ACC112 (cell line): ENCODE data around the gene SEC62.

Experiments
- H2AFZ ChIP-seq: fragments of 200-600 bp; sonication (generic); one replicate; pipeline ENCODE4 v1.6.0; 2017; ENCODE audit warnings: antibody characterized with exemption, low read length; ENCODE audit not compliant: unreplicated experiment
- H3K27ac ChIP-seq: fragments of 200-600 bp; sonication (generic); 2 replicates; pipeline ENCODE4 v1.5.1; 2014; ENCODE audit warnings: low read depth, mild to moderate bottlenecking, antibody characterized with exemption, low read length, moderate library complexity
- H3K27me3 ChIP-seq: fragments of 200-600 bp; sonication (generic); 2 replicates; pipeline ENCODE4 v1.6.1; 2014; ENCODE audit warnings: mild to moderate bottlenecking, antibody characterized with exemption, low read length, moderate library complexity, mixed read lengths; ENCODE audit not compliant: insufficient read depth
- H3K36me3 ChIP-seq: fragments of 200-600 bp; sonication (generic); 2 replicates; pipeline ENCODE4 v1.6.1; 2016; ENCODE audit warnings: mild to moderate bottlenecking, antibody characterized with exemption, low read length, moderate library complexity, mixed read lengths; ENCODE audit not compliant: insufficient read depth
- H3K4me1 ChIP-seq: fragments of 200-600 bp; sonication (generic); one replicate; pipeline ENCODE4 v1.6.1; 2016; ENCODE audit warnings: low read length, mixed read lengths; ENCODE audit not compliant: insufficient read depth, unreplicated experiment, control insufficient read depth
- H3K4me3 ChIP-seq: fragments of 200-600 bp; sonication (generic); 2 replicates; pipeline ENCODE4 v1.5.1; 2014; ENCODE audit warnings: mild to moderate bottlenecking, low read depth, low read length
- H3K79me2 ChIP-seq: fragments of 200-600 bp; sonication (generic); one replicate; pipeline ENCODE4 v1.6.0; 2016; ENCODE audit warnings: low read length; ENCODE audit not compliant: control insufficient read depth, unreplicated experiment, insufficient read depth

The SEC62 gene

GRCh38 chr3:169966428-169966950, at the start of gene SEC62:
Gene SEC62 (plus strand): TSS chr3:169966807. CDS start chr3:169966823, 16 bp downstream.
- peak within 1 kb of the TSS; percentile 94 for H2AFZ ChIP-seq

GRCh38 chr3:169923189-169923588, 43.4 kb upstream of the SEC62 start:
- Histone ChIP-seq H3K79me2 (no peaks in the 10 kb centered on the region), H3K4me1 (no peaks in the 10 kb centered on the region), H3K27ac (no peak overlapping the region), H3K36me3 (no peaks in the 10 kb centered on the region), H3K4me3 (no peak overlapping the region), H2AFZ (no peak overlapping the region), H3K27me3 (no peaks in the 10 kb centered on the region)

More at GRCh38 chr3:169966428-169966950, at the start of gene SEC62:
- peak within 1 kb of the TSS; percentile 87 for H3K4me3 ChIP-seq
- H3K27me3 ChIP-seq: no peaks in the 10 kb centered on the region
- H3K4me1 ChIP-seq: peaks cover 19% of the 10 kb centered on the region
- H3K79me2 ChIP-seq: peaks cover 55% of the 10 kb centered on the region
- peak within 1 kb of the TSS; percentile 61 for H3K27ac ChIP-seq
- no peaks in the 10 kb centered on the region for H3K36me3 ChIP-seq

- Histone ChIP-seq H3K4me1 (no peaks in the 10 kb centered on the region), H3K4me3 (no peak overlapping the region), H3K27me3 (no peaks in the 10 kb centered on the region), H3K36me3 (no peaks in the 10 kb centered on the region), H2AFZ (no peak overlapping the region), H3K79me2 (no peaks in the 10 kb centered on the region), H3K27ac (no peak overlapping the region)
These were observed 42.8 kb upstream of the SEC62 start for GRCh38 chr3:169923831-169924230.

GRCh38 chr3:169929830-169930519, 36.6 kb upstream of the SEC62 start:
- H3K27me3 ChIP-seq: peaks cover 27% of the 10 kb centered on the region
- no peaks in the 10 kb centered on the region for H3K79me2 ChIP-seq
- no peak overlapping the region for H3K4me3 ChIP-seq
- H2AFZ ChIP-seq: no peak overlapping the region
- H3K36me3 ChIP-seq: no peaks in the 10 kb centered on the region
- H3K4me1 ChIP-seq: peaks cover 7% of the 10 kb centered on the region
- H3K27ac ChIP-seq: no peak overlapping the region

- Histone ChIP-seq H3K79me2 (no peaks in the 10 kb centered on the region), H3K4me1 (peaks cover 7% of the 10 kb centered on the region), H3K36me3 (no peaks in the 10 kb centered on the region), H3K27me3 (peaks cover 36% of the 10 kb centered on the region), H2AFZ (no peak overlapping the region), H3K4me3 (no peak overlapping the region), H3K27ac (no peak overlapping the region)
These were observed 35.8 kb upstream of the SEC62 start for GRCh38 chr3:169930843-169931242.

GRCh38 chr3:169931747-169932520, 34.7 kb upstream of the SEC62 start:
- Histone ChIP-seq H3K79me2 (no peaks in the 10 kb centered on the region), H3K4me1 (peaks cover 7% of the 10 kb centered on the region), H3K27ac (no peak overlapping the region), H3K27me3 (peaks cover 44% of the 10 kb centered on the region), H3K4me3 (no peak overlapping the region), H2AFZ (no peak overlapping the region), H3K36me3 (no peaks in the 10 kb centered on the region)

- Histone ChIP-seq H2AFZ (no peak overlapping the region), H3K27me3 (peaks cover 40% of the 10 kb centered on the region), H3K27ac (no peak overlapping the region), H3K4me1 (no peaks in the 10 kb centered on the region), H3K4me3 (no peak overlapping the region), H3K36me3 (no peaks in the 10 kb centered on the region), H3K79me2 (no peaks in the 10 kb centered on the region)
These were observed 27.3 kb upstream of the SEC62 start for GRCh38 chr3:169939320-169939719.

GRCh38 chr3:169939751-169940150, 26.9 kb upstream of the SEC62 start:
- Histone ChIP-seq H2AFZ (no peak overlapping the region), H3K79me2 (no peaks in the 10 kb centered on the region), H3K4me1 (no peaks in the 10 kb centered on the region), H3K36me3 (no peaks in the 10 kb centered on the region), H3K27me3 (peaks cover 36% of the 10 kb centered on the region), H3K4me3 (no peak overlapping the region), H3K27ac (no peak overlapping the region)

GRCh38 chr3:169940470-169941181, 26.0 kb upstream of the SEC62 start:
- Histone ChIP-seq H2AFZ (no peak overlapping the region), H3K27ac (no peak overlapping the region), H3K36me3 (no peaks in the 10 kb centered on the region), H3K4me3 (no peak overlapping the region), H3K79me2 (no peaks in the 10 kb centered on the region), H3K27me3 (peaks cover 34% of the 10 kb centered on the region), H3K4me1 (no peaks in the 10 kb centered on the region)

- H3K4me1 ChIP-seq: no peaks in the 10 kb centered on the region
- H3K27me3 ChIP-seq: peaks cover 11% of the 10 kb centered on the region; the same call in 1 of the 2 replicates
- no peaks in the 10 kb centered on the region for H3K36me3 ChIP-seq
- H3K4me3 ChIP-seq: no peak overlapping the region
- H3K79me2 ChIP-seq: no peaks in the 10 kb centered on the region
- H3K27ac ChIP-seq: no peak overlapping the region
- H2AFZ ChIP-seq: no peak overlapping the region
These were observed 21.3 kb upstream of the SEC62 start for GRCh38 chr3:169945313-169945712.
